ENCODE data around the gene LCN15.

LCN15 gene

GRCh38 chr9:136722969-136723356, 41.4 kb downstream of the LCN15 start:
- TF ChIP-seq, protein P1, sequence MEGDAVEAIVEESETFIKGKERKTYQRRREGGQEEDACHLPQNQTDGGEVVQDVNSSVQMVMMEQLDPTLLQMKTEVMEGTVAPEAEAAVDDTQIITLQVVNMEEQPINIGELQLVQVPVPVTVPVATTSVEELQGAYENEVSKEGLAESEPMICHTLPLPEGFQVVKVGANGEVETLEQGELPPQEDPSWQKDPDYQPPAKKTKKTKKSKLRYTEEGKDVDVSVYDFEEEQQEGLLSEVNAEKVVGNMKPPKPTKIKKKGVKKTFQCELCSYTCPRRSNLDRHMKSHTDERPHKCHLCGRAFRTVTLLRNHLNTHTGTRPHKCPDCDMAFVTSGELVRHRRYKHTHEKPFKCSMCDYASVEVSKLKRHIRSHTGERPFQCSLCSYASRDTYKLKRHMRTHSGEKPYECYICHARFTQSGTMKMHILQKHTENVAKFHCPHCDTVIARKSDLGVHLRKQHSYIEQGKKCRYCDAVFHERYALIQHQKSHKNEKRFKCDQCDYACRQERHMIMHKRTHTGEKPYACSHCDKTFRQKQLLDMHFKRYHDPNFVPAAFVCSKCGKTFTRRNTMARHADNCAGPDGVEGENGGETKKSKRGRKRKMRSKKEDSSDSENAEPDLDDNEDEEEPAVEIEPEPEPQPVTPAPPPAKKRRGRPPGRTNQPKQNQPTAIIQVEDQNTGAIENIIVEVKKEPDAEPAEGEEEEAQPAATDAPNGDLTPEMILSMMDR (conservative IDR thresholded peaks at IDR 0.05; ENCODE audit: low read depth, low read length): no peak
- H3K27me3 ChIP-seq (ENCODE audit: insufficient read depth, low read depth): no peaks in the 10 kb centered on the region
- peaks cover 14% of the 10 kb centered on the region for H3K4me1 ChIP-seq (ENCODE audit: low read depth, poor library complexity, severe bottlenecking)
- no peak overlapping the region for H3K9ac ChIP-seq
- H3K27ac ChIP-seq: no peak overlapping the region
- H3K79me2 ChIP-seq (ENCODE audit: insufficient read depth, low read depth): peaks cover 28% of the 10 kb centered on the region
- no peaks in the 10 kb centered on the region; the same call in 1 of the 2 replicates for H3K36me3 ChIP-seq (ENCODE audit: insufficient read depth)
- peaks cover 37% of the 10 kb centered on the region for H4K20me1 ChIP-seq (ENCODE audit: insufficient read depth)
- H3K4me2 ChIP-seq: no peak overlapping the region
- no peak overlapping the region for H2AFZ ChIP-seq (ENCODE audit: low read depth)
- H3K4me3 ChIP-seq (IDR thresholded peaks at IDR 0.05; ENCODE audit: insufficient read depth, low read depth, low read length): no peak overlapping the region

DNA sequence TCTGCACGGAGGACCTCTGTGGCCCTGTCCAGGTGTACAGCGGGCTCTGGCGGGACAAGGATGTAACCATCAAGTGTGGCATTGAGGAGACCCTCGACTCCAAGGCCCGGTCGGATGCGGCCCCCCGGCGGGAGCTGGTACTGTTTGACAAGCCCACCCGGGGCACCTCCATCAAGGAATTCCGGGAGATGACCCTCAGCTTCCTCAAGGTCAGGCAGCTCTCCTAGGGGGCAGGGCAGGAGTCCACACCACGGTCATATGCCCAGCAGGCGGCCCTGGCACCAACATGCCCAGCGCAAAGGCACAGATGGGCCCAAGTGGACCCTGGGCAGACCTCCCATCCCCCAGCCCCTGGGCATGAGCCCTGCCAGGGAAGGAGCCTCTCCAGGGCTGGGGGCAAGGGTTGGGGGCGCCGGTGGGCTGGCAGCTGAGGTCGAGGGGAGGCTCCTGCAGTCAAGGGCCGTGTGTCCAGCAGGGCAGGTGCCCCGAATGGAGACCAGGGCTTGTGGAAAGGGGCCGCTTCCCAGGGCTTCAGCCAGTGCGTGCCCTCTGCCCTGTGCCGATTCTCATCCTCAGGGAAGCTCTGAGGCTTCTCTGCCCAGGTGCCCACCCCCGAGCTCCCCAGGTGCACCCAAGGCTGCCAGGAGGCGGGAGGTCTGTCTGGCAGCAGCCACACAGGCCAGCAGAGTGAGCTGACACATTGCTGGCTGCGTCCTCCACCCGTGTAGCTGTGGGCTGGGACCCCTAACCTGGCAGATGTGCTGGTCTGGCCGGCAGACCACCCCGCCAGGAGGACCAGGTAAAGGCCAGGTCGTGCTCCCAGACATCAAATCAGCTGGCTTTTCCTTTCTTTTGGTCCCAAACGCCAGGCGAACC, 42.0 kb downstream of the LCN15 start:
- Histone ChIP-seq H3K4me3 (IDR thresholded peaks at IDR 0.05; ENCODE audit: insufficient read depth, low read depth, low read length) (no peak overlapping the region), H3K27ac (no peak overlapping the region), H3K27me3 (ENCODE audit: insufficient read depth, low read depth) (no peaks in the 10 kb centered on the region), H3K79me2 (ENCODE audit: insufficient read depth, low read depth) (peaks cover 22% of the 10 kb centered on the region), H3K9ac (no peak overlapping the region), H4K20me1 (ENCODE audit: insufficient read depth) (peaks cover 33% of the 10 kb centered on the region), H2AFZ (ENCODE audit: low read depth) (no peak overlapping the region), H3K36me3 (ENCODE audit: insufficient read depth) (no peaks in the 10 kb centered on the region; the same call in 1 of the 2 replicates), H3K4me1 (ENCODE audit: low read depth, poor library complexity, severe bottlenecking) (peaks cover 14% of the 10 kb centered on the region), H3K4me2 (no peak overlapping the region)
- TF ChIP-seq, protein P1 (conservative IDR thresholded peaks at IDR 0.05; ENCODE audit: low read depth, low read length): no peak

- Histone ChIP-seq H2AFZ (ENCODE audit: low read depth) (no peak overlapping the region), H3K27ac (no peak overlapping the region), H3K4me3 (IDR thresholded peaks at IDR 0.05; ENCODE audit: insufficient read depth, low read depth, low read length) (no peak overlapping the region), H3K79me2 (ENCODE audit: insufficient read depth, low read depth) (peaks cover 14% of the 10 kb centered on the region), H3K4me2 (no peak overlapping the region), H3K27me3 (ENCODE audit: insufficient read depth, low read depth) (no peaks in the 10 kb centered on the region), H3K9ac (no peak overlapping the region), H3K36me3 (ENCODE audit: insufficient read depth) (no peaks in the 10 kb centered on the region; the same call in 1 of the 2 replicates), H4K20me1 (ENCODE audit: insufficient read depth) (peaks cover 25% of the 10 kb centered on the region), H3K4me1 (ENCODE audit: low read depth, poor library complexity, severe bottlenecking) (peaks cover 11% of the 10 kb centered on the region)
- TF ChIP-seq, protein P1 (conservative IDR thresholded peaks at IDR 0.05; ENCODE audit: low read depth, low read length): no peak
Measured at GRCh38 chr9:136721339-136722092, 42.8 kb downstream of the LCN15 start.

DNA sequence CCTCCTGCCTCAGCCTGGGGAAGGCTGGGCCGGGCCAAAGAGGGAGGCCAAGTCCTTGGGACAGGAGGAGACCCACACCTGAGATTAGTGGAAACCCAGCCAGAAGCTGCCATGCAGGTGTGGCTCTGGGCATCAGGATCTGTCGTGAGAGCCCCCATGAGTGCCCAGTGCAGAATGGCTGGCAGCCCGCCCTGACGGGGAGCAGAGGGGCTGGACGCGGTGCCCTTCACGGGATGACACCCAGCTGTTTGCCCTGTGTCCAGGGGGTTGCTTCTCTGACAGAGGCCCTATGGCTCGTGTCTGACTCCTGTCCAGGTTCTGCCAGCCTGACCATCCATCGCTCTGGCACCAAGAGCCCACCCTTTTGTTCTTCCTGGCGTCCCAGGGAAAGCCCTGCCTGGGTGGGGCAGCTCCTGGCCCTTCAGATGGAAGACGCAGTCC, 43.4 kb downstream of the LCN15 start:
- no peak overlapping the region for H3K4me3 ChIP-seq (IDR thresholded peaks at IDR 0.05; ENCODE audit: insufficient read depth, low read depth, low read length)
- H3K9ac ChIP-seq: no peak overlapping the region
- peaks cover 8% of the 10 kb centered on the region; the same call in 1 of the 2 replicates for H3K79me2 ChIP-seq (ENCODE audit: insufficient read depth, low read depth)
- H3K4me2 ChIP-seq: no peak overlapping the region
- TF ChIP-seq, protein P1 (conservative IDR thresholded peaks at IDR 0.05; ENCODE audit: low read depth, low read length): no peak
- H3K4me1 ChIP-seq (ENCODE audit: low read depth, poor library complexity, severe bottlenecking): peaks cover 6% of the 10 kb centered on the region
- no peaks in the 10 kb centered on the region for H3K27me3 ChIP-seq (ENCODE audit: insufficient read depth, low read depth)
- no peak overlapping the region for H2AFZ ChIP-seq (ENCODE audit: low read depth)
- no peak overlapping the region for H3K27ac ChIP-seq
- H3K36me3 ChIP-seq (ENCODE audit: insufficient read depth): no peaks in the 10 kb centered on the region; the same call in 1 of the 2 replicates
- peaks cover 19% of the 10 kb centered on the region for H4K20me1 ChIP-seq (ENCODE audit: insufficient read depth)

Data from KMS-11 (cell line).